Measurements from ENCODE around the gene HRH1.

The HRH1 gene

GRCh38 chr3:11185144-11185543 is 30.9 kb downstream of the HRH1 start:
- H3K36me3 ChIP-seq (ENCODE audit: control insufficient read depth, low read depth, low read length), result no peaks in the 10 kb centered on the region
- H3K9me3 ChIP-seq (ENCODE audit: control insufficient read depth, low read depth, low read length), result no peaks in the 10 kb centered on the region
- H3K27me3 ChIP-seq (ENCODE audit: control insufficient read depth, insufficient read depth, low read length), result no peaks in the 10 kb centered on the region
- H3K4me3 ChIP-seq (ENCODE audit: low read length), result no peak overlapping the region
- no peaks in the 10 kb centered on the region for H3K4me1 ChIP-seq (ENCODE audit: control insufficient read depth, low read depth, low read length)
- H3K27ac ChIP-seq (ENCODE audit: low read length), result no peak overlapping the region
- no peak overlapping the region for H3K9ac ChIP-seq (ENCODE audit: low read length)

GRCh38 chr3:11185564-11186317 is 31.4 kb downstream of the HRH1 start:
- no peak overlapping the region for H3K4me3 ChIP-seq (ENCODE audit: low read length)
- no peaks in the 10 kb centered on the region for H3K4me1 ChIP-seq (ENCODE audit: control insufficient read depth, low read depth, low read length)
- no peaks in the 10 kb centered on the region for H3K9me3 ChIP-seq (ENCODE audit: control insufficient read depth, low read depth, low read length)
- H3K36me3 ChIP-seq (ENCODE audit: control insufficient read depth, low read depth, low read length), result no peaks in the 10 kb centered on the region
- no peak overlapping the region for H3K9ac ChIP-seq (ENCODE audit: low read length)
- no peaks in the 10 kb centered on the region for H3K27me3 ChIP-seq (ENCODE audit: control insufficient read depth, insufficient read depth, low read length)
- no peak overlapping the region for H3K27ac ChIP-seq (ENCODE audit: low read length)

GRCh38 chr3:11186318-11186692 is 32.0 kb downstream of the HRH1 start:
- no peaks in the 10 kb centered on the region for H3K27me3 ChIP-seq (ENCODE audit: control insufficient read depth, insufficient read depth, low read length)
- H3K27ac ChIP-seq (ENCODE audit: low read length), result no peak overlapping the region
- no peak overlapping the region for H3K9ac ChIP-seq (ENCODE audit: low read length)
- H3K36me3 ChIP-seq (ENCODE audit: control insufficient read depth, low read depth, low read length), result no peaks in the 10 kb centered on the region
- H3K4me3 ChIP-seq (ENCODE audit: low read length), result no peak overlapping the region
- H3K4me1 ChIP-seq (ENCODE audit: control insufficient read depth, low read depth, low read length), result no peaks in the 10 kb centered on the region
- no peaks in the 10 kb centered on the region for H3K9me3 ChIP-seq (ENCODE audit: control insufficient read depth, low read depth, low read length)

GRCh38 chr3:11186771-11187191 is 32.5 kb downstream of the HRH1 start:
- Histone ChIP-seq H3K9ac (ENCODE audit: low read length) (no peak overlapping the region), H3K27ac (ENCODE audit: low read length) (no peak overlapping the region)

GRCh38 chr3:11187681-11188080 is 33.4 kb downstream of the HRH1 start:
- Histone ChIP-seq H3K27ac (ENCODE audit: low read length) (no peak overlapping the region), H3K4me3 (ENCODE audit: low read length) (no peak overlapping the region), H3K27me3 (ENCODE audit: control insufficient read depth, insufficient read depth, low read length) (no peaks in the 10 kb centered on the region), H3K9ac (ENCODE audit: low read length) (no peak overlapping the region), H3K4me1 (ENCODE audit: control insufficient read depth, low read depth, low read length) (no peaks in the 10 kb centered on the region), H3K36me3 (ENCODE audit: control insufficient read depth, low read depth, low read length) (no peaks in the 10 kb centered on the region), H3K9me3 (ENCODE audit: control insufficient read depth, low read depth, low read length) (no peaks in the 10 kb centered on the region)

More at GRCh38 chr3:11186771-11187191, 32.5 kb downstream of the HRH1 start:
- Histone ChIP-seq H3K27me3 (ENCODE audit: control insufficient read depth, insufficient read depth, low read length) (no peaks in the 10 kb centered on the region), H3K9me3 (ENCODE audit: control insufficient read depth, low read depth, low read length) (no peaks in the 10 kb centered on the region), H3K36me3 (ENCODE audit: control insufficient read depth, low read depth, low read length) (no peaks in the 10 kb centered on the region), H3K4me1 (ENCODE audit: control insufficient read depth, low read depth, low read length) (no peaks in the 10 kb centered on the region), H3K4me3 (ENCODE audit: low read length) (no peak overlapping the region)

- Histone ChIP-seq H3K9me3 (ENCODE audit: control insufficient read depth, low read depth, low read length) (no peaks in the 10 kb centered on the region), H3K27ac (ENCODE audit: low read length) (no peak overlapping the region), H3K36me3 (ENCODE audit: control insufficient read depth, low read depth, low read length) (no peaks in the 10 kb centered on the region), H3K9ac (ENCODE audit: low read length) (no peak overlapping the region), H3K27me3 (ENCODE audit: control insufficient read depth, insufficient read depth, low read length) (no peaks in the 10 kb centered on the region), H3K4me3 (ENCODE audit: low read length) (no peak overlapping the region), H3K4me1 (ENCODE audit: control insufficient read depth, low read depth, low read length) (no peaks in the 10 kb centered on the region)
These were observed 33.9 kb downstream of the HRH1 start for GRCh38 chr3:11188231-11188630.

GRCh38 chr3:11195201-11195600 is 40.9 kb downstream of the HRH1 start:
- H3K27ac ChIP-seq (ENCODE audit: low read length), result no peak overlapping the region
- H3K9me3 ChIP-seq (ENCODE audit: control insufficient read depth, low read depth, low read length), result no peaks in the 10 kb centered on the region
- peaks cover 6% of the 10 kb centered on the region for H3K4me1 ChIP-seq (ENCODE audit: control insufficient read depth, low read depth, low read length)
- no peak overlapping the region for H3K4me3 ChIP-seq (ENCODE audit: low read length)
- no peak overlapping the region for H3K9ac ChIP-seq (ENCODE audit: low read length)
- H3K27me3 ChIP-seq (ENCODE audit: control insufficient read depth, insufficient read depth, low read length), result no peaks in the 10 kb centered on the region
- no peaks in the 10 kb centered on the region for H3K36me3 ChIP-seq (ENCODE audit: control insufficient read depth, low read depth, low read length)

- Histone ChIP-seq H3K27me3 (ENCODE audit: control insufficient read depth, insufficient read depth, low read length) (no peaks in the 10 kb centered on the region), H3K4me1 (ENCODE audit: control insufficient read depth, low read depth, low read length) (peaks cover 6% of the 10 kb centered on the region), H3K36me3 (ENCODE audit: control insufficient read depth, low read depth, low read length) (no peaks in the 10 kb centered on the region), H3K9ac (ENCODE audit: low read length) (no peak overlapping the region), H3K9me3 (ENCODE audit: control insufficient read depth, low read depth, low read length) (no peaks in the 10 kb centered on the region), H3K27ac (ENCODE audit: low read length) (no peak overlapping the region), H3K4me3 (ENCODE audit: low read length) (no peak overlapping the region)
These were observed 41.5 kb downstream of the HRH1 start for GRCh38 chr3:11195721-11196332.

- peaks cover 6% of the 10 kb centered on the region for H3K4me1 ChIP-seq (ENCODE audit: control insufficient read depth, low read depth, low read length)
- no peak overlapping the region for H3K27ac ChIP-seq (ENCODE audit: low read length)
- no peak overlapping the region for H3K9ac ChIP-seq (ENCODE audit: low read length)
- no peak overlapping the region for H3K4me3 ChIP-seq (ENCODE audit: low read length)
- no peaks in the 10 kb centered on the region for H3K27me3 ChIP-seq (ENCODE audit: control insufficient read depth, insufficient read depth, low read length)
- H3K36me3 ChIP-seq (ENCODE audit: control insufficient read depth, low read depth, low read length), result no peaks in the 10 kb centered on the region
- no peaks in the 10 kb centered on the region for H3K9me3 ChIP-seq (ENCODE audit: control insufficient read depth, low read depth, low read length)
These were observed 43.2 kb downstream of the HRH1 start for GRCh38 chr3:11197484-11197883.

GRCh38 chr3:11198070-11198469 is 43.8 kb downstream of the HRH1 start:
- peaks cover 6% of the 10 kb centered on the region for H3K4me1 ChIP-seq (ENCODE audit: control insufficient read depth, low read depth, low read length)
- H3K36me3 ChIP-seq (ENCODE audit: control insufficient read depth, low read depth, low read length), result no peaks in the 10 kb centered on the region
- H3K27ac ChIP-seq (ENCODE audit: low read length), result no peak overlapping the region
- H3K9ac ChIP-seq (ENCODE audit: low read length), result no peak overlapping the region
- no peaks in the 10 kb centered on the region for H3K27me3 ChIP-seq (ENCODE audit: control insufficient read depth, insufficient read depth, low read length)
- H3K4me3 ChIP-seq (ENCODE audit: low read length), result no peak overlapping the region
- H3K9me3 ChIP-seq (ENCODE audit: control insufficient read depth, low read depth, low read length), result no peaks in the 10 kb centered on the region

GRCh38 chr3:11198495-11198894 is 44.2 kb downstream of the HRH1 start:
- Histone ChIP-seq H3K9ac (ENCODE audit: low read length) (no peak overlapping the region), H3K9me3 (ENCODE audit: control insufficient read depth, low read depth, low read length) (no peaks in the 10 kb centered on the region), H3K36me3 (ENCODE audit: control insufficient read depth, low read depth, low read length) (no peaks in the 10 kb centered on the region), H3K27me3 (ENCODE audit: control insufficient read depth, insufficient read depth, low read length) (no peaks in the 10 kb centered on the region), H3K27ac (ENCODE audit: low read length) (no peak overlapping the region), H3K4me3 (ENCODE audit: low read length) (no peak overlapping the region), H3K4me1 (ENCODE audit: control insufficient read depth, low read depth, low read length) (peaks cover 6% of the 10 kb centered on the region)

All from iPS-18a (cell line).